ENCODE measurements around the gene SH3RF3. TPM values are rescaled to one million over a fixed set of nuclear protein-coding genes. Genes with fewer than 3 reads are reported as not detected.

Gene SH3RF3
- total and polyA plus RNA-seq, 2 of the 13 experiments (the other 11 are each of a cell fraction or from before 2014, with no cell fraction given), result 0.04 TPM; not detected in 1

- TF ChIP-seq ATF7 (IDR thresholded peaks at IDR 0.05), result no peak
- no peak for TF ChIP-seq ATF7 (CRISPR knock-in tag; IDR thresholded peaks at IDR 0.05)
- TF ChIP-seq GZF1 (CRISPR knock-in tag; IDR thresholded peaks at IDR 0.05), result no peak
- TF ChIP-seq, protein P1, sequence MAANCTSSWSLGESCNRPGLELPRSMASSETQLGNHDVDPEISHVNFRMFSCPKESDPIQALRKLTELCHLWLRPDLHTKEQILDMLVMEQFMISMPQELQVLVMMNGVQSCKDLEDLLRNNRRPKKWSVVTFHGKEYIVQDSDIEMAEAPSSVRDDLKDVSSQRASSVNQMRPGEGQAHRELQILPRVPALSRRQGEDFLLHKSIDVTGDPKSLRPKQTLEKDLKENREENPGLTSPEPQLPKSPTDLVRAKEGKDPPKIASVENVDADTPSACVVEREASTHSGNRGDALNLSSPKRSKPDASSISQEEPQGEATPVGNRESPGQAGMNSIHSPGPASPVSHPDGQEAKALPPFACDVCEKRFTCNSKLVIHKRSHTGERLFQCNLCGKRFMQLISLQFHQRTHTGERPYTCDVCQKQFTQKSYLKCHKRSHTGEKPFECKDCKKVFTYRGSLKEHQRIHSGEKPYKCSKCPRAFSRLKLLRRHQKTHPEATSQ (CRISPR knock-in tag; IDR thresholded peaks at IDR 0.05; ENCODE audit: borderline replicate concordance), result no peak
- TF ChIP-seq POGK (CRISPR knock-in tag; conservative IDR thresholded peaks at IDR 0.05), result no peak
- no peak for TF ChIP-seq RBFOX2 (IDR thresholded peaks at IDR 0.05; ENCODE audit: low read depth, low read length)
- TF ChIP-seq NPAS2 (CRISPR knock-in tag; IDR thresholded peaks at IDR 0.05; ENCODE audit: borderline replicate concordance), result no peak
- TF ChIP-seq, protein P2, sequence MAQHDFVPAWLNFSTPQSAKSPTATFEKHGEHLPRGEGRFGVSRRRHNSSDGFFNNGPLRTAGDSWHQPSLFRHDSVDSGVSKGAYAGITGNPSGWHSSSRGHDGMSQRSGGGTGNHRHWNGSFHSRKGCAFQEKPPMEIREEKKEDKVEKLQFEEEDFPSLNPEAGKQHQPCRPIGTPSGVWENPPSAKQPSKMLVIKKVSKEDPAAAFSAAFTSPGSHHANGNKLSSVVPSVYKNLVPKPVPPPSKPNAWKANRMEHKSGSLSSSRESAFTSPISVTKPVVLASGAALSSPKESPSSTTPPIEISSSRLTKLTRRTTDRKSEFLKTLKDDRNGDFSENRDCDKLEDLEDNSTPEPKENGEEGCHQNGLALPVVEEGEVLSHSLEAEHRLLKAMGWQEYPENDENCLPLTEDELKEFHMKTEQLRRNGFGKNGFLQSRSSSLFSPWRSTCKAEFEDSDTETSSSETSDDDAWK (CRISPR knock-in tag; IDR thresholded peaks at IDR 0.05), result no peak
- TF ChIP-seq KDM4B (CRISPR knock-in tag; IDR thresholded peaks at IDR 0.05), result no peak
- no peak for TF ChIP-seq ZNF232 (CRISPR knock-in tag; IDR thresholded peaks at IDR 0.05; ENCODE audit: borderline replicate concordance)
- peak; percentile 55; the same call in 1 of the 2 replicates for TF ChIP-seq ZNF501 (CRISPR knock-in tag; IDR thresholded peaks at IDR 0.05)
- TF ChIP-seq, protein P3, sequence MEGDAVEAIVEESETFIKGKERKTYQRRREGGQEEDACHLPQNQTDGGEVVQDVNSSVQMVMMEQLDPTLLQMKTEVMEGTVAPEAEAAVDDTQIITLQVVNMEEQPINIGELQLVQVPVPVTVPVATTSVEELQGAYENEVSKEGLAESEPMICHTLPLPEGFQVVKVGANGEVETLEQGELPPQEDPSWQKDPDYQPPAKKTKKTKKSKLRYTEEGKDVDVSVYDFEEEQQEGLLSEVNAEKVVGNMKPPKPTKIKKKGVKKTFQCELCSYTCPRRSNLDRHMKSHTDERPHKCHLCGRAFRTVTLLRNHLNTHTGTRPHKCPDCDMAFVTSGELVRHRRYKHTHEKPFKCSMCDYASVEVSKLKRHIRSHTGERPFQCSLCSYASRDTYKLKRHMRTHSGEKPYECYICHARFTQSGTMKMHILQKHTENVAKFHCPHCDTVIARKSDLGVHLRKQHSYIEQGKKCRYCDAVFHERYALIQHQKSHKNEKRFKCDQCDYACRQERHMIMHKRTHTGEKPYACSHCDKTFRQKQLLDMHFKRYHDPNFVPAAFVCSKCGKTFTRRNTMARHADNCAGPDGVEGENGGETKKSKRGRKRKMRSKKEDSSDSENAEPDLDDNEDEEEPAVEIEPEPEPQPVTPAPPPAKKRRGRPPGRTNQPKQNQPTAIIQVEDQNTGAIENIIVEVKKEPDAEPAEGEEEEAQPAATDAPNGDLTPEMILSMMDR (CRISPR knock-in tag; IDR thresholded peaks at IDR 0.05), result peak; percentile 95
- TF ChIP-seq ZNF546 (CRISPR knock-in tag; conservative IDR thresholded peaks at IDR 0.05), result no peak
- no peak for TF ChIP-seq DNMT3B (CRISPR knock-in tag; conservative IDR thresholded peaks at IDR 0.05)
- TF ChIP-seq, protein P4, sequence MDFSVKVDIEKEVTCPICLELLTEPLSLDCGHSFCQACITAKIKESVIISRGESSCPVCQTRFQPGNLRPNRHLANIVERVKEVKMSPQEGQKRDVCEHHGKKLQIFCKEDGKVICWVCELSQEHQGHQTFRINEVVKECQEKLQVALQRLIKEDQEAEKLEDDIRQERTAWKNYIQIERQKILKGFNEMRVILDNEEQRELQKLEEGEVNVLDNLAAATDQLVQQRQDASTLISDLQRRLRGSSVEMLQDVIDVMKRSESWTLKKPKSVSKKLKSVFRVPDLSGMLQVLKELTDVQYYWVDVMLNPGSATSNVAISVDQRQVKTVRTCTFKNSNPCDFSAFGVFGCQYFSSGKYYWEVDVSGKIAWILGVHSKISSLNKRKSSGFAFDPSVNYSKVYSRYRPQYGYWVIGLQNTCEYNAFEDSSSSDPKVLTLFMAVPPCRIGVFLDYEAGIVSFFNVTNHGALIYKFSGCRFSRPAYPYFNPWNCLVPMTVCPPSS (IDR thresholded peaks at IDR 0.05), result no peak
- TF ChIP-seq JUNB (CRISPR knock-in tag; IDR thresholded peaks at IDR 0.05; ENCODE audit: borderline replicate concordance), result no peak
- no peak for TF ChIP-seq HDAC6 (IDR thresholded peaks at IDR 0.05; ENCODE audit: low read depth, low read length)
- no peak for TF ChIP-seq EHMT2 (IDR thresholded peaks at IDR 0.05; ENCODE audit: borderline replicate concordance, low read depth, low read length)
- TF ChIP-seq TBL1XR1 (IDR thresholded peaks at IDR 0.05; ENCODE audit: borderline replicate concordance, low read length, partially characterized antibody), result no peak
- TF ChIP-seq FOXA3 (CRISPR knock-in tag; IDR thresholded peaks at IDR 0.05), result peak; percentile 34; the same call in 1 of the 2 replicates
Measured at GRCh38 chr2:109545828-109546713, 417.1 kb downstream of the SH3RF3 start (continued).
